Amygdala (tissue), 56 donors: ENCODE data around the gene KAZN.

Experiments used
- DNase-seq, 56 donors: peaks; one replicate each; lab custom pipeline; 2025; lab: John Stamatoyannopoulos, UW

Gene KAZN

DNA sequence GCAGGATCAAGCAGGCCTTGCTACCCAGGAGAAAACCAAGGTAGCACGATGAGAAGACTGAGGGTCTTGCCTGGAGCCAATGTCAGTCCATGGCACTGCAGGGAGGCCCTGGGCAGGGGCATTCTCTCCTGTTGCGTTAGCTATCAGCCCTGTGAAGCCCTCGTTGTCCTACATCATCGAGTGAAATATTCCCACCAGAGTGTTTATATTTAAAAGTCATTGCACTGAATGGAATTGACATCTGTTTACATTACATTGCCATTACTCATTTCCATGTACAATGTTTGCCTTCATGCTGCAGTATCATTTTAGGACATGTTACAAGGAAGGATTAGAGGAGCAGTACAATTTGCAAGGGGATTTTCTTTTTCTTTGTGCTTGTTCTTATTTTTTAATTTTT, 243.9 kb downstream of the KAZN start:
- DNase-seq, result no peak

DNA sequence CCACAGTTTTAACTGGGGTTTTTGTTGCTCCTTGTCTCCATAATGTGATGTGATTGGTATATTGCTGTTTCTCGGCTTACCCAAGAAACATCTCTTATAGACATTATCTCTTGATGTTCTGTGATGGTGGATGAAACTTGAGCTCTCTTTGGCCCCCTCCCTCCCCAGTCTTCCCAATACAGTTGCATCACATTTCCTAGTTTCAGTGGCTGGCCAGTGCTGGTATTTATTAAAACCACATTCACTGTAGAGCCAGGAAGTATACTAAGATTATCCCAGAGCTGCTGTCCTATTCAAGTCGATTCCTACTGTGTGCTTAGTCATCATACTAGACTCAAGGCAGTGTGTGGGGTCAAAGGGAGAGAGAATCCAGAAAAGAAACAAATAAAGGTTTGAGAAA, 244.4 kb downstream of the KAZN start:
- DNase-seq, result no peak

DNA sequence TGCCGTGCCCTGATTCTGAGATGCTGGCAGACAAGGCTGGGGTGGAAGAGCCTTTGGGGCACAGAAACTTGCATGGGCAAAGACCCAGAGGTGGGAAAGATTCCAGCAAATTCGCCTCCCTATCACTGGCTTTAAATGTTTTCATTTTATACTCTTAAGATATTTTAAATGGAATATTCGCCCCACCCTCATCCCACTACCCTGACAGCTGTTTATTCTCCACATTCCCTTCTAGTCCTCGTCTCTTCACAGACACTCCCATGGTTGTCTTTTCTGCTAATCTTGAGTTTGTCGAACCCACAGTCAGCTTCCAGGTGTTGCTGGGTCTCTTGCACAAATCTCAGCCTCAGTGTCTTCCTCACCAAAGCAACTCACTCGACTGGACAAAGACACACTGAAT, 245.0 kb downstream of the KAZN start:
- DNase-seq, result no peak

DNA sequence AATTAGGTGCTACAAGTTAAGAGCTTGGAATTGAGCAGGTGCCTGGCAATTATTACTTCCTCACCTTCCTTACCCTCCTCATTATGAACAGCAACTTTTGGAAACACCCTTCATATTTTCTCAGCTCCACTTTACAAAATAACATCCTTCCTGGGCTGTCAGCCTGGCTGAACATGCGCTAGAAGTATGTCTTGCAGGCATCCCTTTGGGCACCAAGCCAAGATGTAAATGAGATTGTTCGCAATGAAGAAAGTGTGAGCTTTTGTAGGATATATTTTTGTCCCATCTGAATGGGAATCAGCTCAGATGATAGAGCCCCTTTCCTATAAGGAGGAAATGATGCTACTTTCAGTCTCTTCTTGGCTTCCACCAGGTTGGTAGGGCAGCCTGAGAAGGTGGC, 245.9 kb downstream of the KAZN start:
- no peak for DNase-seq

DNA sequence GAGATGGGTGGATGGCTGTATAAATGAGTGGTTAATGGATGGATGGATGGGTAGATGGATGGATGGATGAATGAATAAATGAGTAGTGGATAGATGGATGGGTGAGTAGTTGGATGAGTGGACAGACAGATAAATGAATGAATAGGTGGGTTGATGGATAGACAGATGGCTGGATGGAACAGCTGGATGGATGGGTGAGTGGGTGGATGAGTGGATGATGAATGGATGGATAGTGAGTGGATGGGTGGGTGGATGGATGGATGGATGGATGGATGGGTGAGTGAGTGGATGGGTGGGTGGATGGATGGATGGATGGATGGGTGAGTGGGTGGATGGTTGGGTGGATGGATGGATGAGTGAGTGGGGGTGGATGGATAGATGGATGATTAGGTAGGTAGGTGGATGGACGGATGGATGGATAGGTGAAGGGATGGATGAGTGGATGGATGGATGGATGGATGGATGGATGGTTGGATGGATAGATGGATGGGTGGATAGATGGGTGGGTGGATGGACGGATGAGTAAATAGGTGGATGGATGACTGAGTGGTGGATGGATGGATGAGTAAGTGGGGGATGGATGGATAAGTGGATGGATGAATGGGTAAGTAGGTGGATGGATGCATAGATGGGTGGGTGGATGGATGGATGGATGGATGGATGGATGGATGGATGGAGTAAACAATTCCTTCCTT, 246.6 kb downstream of the KAZN start:
- DNase-seq, result no peak

DNA sequence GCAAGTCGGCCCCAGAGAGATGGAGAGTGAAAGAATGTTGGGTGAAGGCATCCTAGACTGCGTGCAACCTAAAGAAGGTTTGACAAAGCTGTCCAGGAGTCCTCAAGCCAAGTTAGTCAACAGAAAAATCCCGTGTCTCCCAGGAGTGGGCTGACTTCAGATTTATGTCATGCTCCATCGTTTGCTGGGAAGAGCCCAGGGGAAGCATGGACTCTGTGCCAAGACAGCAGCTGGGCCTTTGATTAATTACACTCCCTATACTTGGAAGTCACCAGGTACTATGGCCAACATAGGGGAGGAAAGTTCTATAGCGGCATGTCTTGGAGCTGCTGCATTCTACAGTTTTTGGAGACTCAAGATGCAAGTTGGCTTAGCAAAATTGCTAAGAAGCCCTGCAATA, 247.4 kb downstream of the KAZN start:
- DNase-seq, result no peak

DNA sequence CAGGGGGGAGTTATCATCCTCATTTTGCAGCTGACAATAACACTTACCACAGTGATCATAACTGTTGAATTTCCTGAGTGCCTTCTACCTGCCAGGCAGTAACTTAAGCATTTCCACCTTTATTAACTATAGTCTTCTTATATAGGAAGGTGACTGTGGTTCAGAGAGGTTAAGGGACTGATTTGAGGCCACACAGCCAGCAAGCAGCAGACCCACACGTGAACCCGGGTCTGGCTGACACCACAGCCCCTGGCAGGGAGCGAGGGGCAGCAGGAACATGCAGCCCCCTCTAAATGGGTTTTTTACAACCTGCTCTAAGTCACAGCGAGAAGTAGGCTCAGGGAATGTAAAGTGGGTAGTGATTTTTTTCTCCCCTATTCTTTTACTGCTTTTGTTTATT, 248.2 kb downstream of the KAZN start:
- DNase-seq, result no peak

DNA sequence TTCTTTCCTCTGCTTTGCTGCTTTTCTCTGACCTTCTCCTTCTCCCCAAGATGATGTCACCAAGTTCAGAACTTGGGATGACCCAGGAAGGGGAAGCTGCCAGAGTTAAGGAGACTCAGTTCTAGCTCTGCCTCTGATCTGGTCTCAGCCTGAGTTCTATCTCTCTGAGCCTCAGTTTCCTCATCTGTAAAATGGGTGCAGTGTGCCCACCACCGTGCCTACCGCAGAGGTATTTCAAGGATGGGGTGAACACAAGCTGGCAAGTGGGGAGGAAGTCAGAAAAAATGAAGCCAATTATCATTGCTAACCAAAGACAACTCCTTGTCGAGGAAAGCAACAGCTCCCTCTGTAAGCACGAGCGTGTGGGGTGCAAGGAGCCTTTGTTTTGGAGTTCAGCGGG, 249.7 kb downstream of the KAZN start:
- DNase-seq, result no peak

DNA sequence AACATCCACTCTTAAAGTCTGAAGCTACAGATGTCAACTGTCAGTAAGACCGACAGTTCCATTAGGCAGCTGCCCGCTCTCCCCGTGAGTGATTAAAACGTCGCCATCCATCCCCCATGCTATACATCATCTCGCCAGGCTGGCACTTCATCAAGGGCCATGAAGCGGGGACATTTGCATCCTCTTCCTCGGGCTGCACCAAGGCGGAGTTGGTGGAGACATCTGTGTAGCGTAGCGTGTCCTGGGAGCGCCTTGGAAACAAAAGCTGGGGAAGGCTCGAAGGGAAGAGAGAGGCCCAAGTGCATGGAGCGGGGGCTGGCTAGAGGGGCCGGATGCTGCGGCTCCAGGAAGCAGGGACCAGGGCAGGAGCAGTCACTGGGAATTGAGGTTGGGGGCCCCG, 250.1 kb downstream of the KAZN start:
- no peak for DNase-seq

DNA sequence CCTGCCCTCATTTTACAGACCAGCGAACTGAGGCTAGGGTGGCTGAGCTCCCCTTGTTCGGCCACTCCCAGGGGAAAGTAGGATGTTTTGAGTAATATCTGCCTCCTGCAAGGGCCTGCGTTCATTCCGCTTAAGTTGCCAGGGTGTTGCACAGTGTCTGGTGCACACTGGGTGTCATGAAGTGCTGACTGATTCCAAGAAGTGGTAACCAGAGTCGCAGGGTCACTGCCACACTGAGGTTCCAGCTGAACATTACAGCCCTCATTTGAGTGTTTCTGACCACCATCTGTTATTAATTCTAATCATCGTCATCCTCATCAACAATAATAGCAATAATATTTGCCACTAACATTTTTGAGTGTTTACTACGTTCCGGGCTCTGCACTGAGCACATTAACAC, 250.6 kb downstream of the KAZN start:
- DNase-seq, result no peak

DNA sequence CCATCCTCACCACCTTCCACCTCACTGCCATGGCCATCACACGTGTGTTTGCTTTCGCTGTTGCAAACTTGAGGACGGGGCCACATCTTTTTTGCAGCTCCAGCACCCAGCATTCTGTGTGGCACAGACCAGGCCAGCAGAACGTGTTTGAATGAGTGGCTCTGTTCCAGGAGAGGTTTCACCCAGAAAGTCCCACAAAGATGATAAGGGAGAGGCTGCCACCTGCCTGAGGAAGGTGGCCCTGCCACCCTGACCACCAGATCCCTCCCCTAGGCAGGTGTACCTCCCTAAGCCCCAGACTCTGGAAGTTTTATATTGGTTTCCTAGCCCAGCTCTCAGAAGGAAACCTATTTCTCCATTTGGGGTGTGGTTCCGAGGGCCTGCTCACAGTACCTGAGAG, 252.1 kb downstream of the KAZN start:
- DNase-seq, result no peak

DNA sequence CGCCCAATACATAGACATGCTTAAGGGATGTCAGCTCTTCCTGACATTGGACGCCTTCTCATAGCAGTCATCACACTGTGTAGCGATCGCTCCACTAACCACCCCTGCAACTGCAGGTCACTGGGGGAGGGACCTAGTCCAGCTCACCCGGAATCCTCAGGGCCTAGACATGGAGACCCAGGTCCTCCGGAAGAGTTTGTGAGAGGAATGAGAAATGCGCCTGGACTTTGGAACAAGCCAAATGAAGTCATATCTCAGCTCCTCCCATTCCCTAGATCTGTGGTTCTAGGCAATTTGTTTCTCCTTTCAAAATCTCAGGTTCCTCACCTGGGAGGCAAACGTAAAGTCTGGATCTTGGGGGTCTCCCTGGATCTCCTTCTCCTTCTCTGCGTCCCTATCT, 253.3 kb downstream of the KAZN start:
- DNase-seq, result no peak

DNA sequence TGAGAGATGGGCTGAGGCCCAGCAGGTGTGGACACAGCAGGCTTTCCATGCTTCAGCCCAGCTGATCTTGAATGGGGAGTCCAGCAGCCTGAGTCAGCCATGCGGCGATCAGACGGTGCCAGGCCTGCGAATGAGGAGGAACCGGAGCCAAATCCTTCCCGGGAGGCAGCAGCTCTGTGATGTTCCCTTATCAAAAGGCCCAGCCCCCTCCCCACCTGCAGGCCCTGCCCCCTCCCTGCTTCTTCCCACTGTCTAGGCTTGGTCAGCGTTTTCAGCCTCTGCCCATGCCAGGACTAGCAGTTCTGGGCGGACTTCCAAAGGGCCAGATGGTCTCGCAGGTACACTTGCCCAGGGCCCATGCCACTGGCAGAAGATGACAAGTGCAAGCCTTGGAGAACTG, 253.8 kb downstream of the KAZN start:
- no peak for DNase-seq

DNA sequence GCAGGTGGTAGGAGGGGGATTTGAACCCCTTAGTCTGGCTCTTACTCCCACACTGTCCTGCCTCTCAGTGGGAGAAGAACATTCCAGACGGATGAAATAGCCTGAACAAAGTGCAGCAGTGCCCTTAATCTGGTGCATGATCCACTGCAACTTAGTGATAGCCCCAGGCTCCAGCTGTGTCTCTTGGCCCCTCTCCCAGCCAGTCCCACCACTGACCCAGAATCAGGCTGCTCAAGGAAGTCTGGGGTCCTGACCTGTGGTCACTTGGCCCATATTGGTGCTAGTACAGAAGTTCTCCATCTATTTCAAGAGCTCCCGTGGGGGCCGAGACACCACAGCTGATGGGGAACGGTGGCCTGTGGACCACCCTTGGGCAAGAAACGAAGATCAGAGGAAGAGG, 255.0 kb downstream of the KAZN start:
- no peak for DNase-seq

DNA sequence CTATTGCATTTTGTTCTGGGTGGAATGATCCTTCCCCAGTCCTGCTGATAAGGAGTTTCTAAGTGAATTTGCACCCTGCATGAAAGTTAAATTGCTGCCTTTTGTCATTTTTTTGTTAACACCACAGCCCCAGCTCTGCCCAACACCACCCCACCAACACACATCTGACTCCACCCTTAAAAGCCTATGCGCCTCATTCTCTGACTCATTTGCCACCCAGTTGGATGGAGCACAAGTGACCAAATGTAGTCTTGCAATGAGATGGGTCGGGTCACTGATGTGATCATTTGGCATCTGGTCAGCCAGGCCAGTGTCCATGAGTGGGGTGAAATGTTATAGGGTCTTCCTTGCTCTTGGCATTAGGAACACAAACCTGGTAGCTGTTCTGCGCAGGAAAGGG, 256.8 kb downstream of the KAZN start:
- DNase-seq, result no peak

DNA sequence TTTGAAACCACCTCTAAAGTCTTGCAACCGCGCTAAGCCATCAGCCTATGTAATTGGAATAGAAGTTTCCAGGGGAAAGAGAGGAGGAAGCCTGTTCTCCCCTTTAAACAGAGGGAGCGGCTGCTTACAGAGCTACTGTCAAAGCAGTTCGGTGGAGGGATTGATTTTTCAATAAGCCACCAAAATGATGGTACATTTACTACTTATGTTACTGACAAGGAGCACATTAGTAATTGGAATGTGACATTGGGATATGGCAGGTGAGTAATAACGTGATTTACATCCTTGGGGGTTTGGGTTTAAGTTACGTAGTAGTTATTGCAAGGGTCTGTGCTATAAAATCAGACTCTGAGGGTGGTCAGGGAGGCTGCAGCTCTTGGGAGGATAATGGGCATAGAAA, 257.3 kb downstream of the KAZN start:
- DNase-seq, result no peak

DNA sequence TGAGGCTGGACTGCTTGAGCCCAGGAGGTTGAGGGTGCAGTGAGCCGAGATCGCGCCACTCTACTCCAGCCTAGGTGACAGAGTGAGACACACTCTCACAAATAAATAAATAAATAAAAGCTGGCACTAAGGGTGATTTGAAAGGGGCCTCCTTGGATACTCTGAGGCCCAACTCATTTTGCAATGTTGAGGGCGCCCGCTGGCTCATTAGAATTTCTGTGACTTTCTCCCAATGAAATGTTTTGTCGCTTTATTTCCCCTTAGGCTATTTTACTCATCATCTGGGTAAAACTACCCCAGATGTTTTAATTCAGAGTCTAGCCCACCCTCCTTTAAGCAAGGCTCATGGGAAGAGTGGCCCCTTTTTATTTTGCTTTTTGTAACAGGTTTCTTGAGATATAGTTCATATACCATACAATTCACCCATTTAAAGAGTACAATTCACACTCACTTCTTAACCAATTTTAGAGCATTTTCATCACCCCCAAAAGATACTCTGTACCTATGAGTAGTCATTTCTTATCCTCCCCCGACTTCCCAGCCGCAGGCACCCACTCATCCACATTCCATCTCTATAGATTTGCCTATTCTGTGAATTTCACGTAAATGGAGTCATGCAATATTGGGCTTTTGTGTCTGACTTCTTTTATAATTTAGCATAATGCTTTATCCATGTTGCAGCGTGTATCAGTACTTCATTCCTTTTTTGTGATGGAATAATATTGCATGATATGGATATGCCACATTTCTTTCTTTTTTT, 259.1 kb downstream of the KAZN start:
- DNase-seq, result no peak

DNA sequence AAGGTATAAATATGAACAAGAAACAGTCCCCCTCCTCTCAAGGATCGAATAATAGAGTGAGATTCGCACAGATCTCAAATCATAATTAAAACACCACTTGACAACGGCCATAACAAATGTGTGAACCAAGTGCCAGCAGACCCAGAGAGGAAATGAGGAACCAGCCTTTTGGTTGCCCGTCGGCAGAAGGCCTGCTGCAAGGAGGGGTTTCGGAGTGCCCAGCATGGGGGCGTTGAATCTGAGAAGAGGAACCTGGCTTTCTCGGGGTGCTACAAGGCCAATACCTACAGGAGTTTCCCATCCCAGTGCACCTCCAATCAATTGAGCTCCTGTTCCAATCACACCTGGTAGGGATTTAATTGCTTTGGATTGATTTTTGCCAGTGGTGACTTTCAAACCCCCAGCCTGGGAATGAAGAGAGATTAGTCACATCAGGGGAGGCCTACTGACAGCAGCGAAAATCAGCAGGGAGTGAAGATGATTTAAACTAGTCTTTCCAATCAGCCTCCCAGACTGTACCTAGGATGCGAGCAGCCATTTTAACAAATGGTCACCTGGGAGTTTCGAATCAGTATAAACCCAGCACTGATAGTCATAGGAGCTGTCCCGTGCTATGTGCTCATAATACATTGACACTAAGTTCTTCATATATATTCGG, 263.8 kb downstream of the KAZN start:
- DNase-seq, result no peak

DNA sequence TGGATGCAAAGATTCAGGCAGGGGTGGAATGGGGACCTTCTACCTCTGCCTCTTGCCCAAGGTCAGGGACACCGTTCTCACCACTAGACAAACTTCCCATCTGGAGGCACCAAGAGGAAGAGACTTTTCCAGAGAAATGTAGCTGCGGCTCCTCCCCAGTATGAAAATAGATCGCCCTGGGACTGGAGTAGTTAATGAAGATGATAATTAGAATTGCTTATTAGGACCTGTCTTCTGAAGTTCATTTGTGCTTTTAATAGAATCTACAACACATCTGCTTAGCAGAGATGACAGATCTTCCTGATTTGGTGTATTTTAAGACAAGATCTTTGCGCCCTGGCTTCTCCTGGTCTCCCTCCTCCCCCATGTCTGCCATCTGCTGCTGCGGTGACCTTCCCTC, 266.6 kb downstream of the KAZN start:
- DNase-seq, result no peak

DNA sequence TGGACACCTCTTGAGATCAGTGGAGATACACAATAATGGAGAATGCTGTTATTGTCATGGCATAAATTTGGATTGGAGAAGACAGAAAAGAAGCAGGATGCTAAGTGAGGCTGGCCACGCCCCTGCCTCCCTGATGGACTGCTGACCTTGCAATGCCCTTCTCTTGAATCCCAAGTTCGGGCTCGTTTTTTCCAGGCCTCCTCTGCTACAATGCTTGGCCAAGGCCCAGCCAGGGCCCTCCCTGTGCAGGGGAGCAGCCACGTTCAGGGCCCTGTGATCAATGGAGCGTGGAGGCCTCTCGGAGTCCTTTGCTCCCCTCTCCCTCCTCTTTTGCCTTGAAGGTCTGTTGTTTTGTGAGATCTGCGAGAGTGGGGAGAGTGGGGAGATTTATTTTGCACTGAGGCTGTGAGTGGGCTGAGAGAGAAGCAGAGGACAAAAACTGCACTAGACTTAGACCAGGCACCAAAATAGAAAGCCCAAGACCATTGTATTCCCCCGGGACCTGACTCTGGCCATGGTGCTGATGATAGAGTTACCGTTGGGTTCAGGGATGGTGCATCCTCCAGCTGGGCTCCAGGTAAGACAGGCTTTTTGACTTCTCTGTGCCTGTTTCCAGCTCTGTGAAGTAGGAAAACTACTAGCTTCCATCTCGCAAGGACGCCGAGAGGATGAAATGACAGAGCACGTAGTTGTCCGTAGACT, 268.6 kb downstream of the KAZN start:
- no peak for DNase-seq

DNA sequence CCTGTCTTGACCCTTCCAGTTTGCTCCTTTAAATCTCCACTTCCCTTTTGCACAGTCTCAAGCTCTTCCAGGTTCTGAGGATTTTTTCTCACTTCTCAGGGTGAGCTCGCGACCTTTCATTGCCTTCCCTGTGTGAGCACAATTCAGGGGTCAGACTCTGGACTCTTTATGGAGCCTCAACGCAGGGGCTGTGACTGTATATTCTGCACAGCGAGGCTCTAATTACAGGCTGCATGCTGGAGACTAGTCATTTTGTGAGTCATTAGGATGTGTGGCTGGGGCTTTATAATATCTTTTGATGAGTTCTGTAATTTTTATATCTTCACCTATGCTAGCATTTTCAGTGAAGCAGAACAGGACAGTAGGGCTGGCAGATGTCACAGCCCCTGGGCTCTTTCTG, 270.7 kb downstream of the KAZN start:
- no peak for DNase-seq
